GM19372 (cell line): ENCODE measurements around the gene SEPTIN5.
"Not testable (repeated sequence)": the region's sequence is repeated elsewhere in the genome, so short reads cannot be mapped to it uniquely, and the experiment has no call there.

ENCODE experiments used
- ATAC-seq: cut with Tn5 transposase; IDR thresholded peaks from one replicate; pipeline ENCODE4 v1.9.1; 2021; ENCODE audit warnings: mild to moderate bottlenecking, low read depth, moderate library complexity; ENCODE audit not compliant: unreplicated experiment

SEPTIN5 gene

GRCh38 chr22:19718456-19719049 is 4.2 kb downstream of the SEPTIN5 start:
- no peak for ATAC-seq

- ATAC-seq, result no peak
Observed at GRCh38 chr22:19719050-19719482, 4.8 kb downstream of the SEPTIN5 start.

- ATAC-seq, result no peak
Observed at GRCh38 chr22:19719488-19720021, 5.3 kb downstream of the SEPTIN5 start.

- no peak for ATAC-seq
Observed at GRCh38 chr22:19720150-19720827, 6.0 kb downstream of the SEPTIN5 start.

GRCh38 chr22:19720999-19721329 is 6.7 kb downstream of the SEPTIN5 start:
- no peak for ATAC-seq

GRCh38 chr22:19721330-19722177 is 7.3 kb downstream of the SEPTIN5 start:
- no peak for ATAC-seq

- no peak for ATAC-seq
Observed at GRCh38 chr22:19722178-19722981, 8.1 kb downstream of the SEPTIN5 start.

GRCh38 chr22:19722982-19723231 is 8.6 kb downstream of the SEPTIN5 start:
- ATAC-seq, result no peak

GRCh38 chr22:19723232-19723982 is 9.1 kb downstream of the SEPTIN5 start, which contains the start of gene GP1BB:
TSS of gene GP1BB (plus strand) at chr22:19723539. CDS start at chr22:19723570, 31 bp downstream.
- ATAC-seq, result no peak

- no peak for ATAC-seq
Observed at GRCh38 chr22:19723983-19724827, 9.9 kb downstream of the SEPTIN5 start.

- ATAC-seq, result no peak
Observed at GRCh38 chr22:19724927-19725661, 10.8 kb downstream of the SEPTIN5 start.

GRCh38 chr22:19726064-19726788 is 11.9 kb downstream of the SEPTIN5 start:
- ATAC-seq, result not testable (repeated sequence)

GRCh38 chr22:19727310-19728150 is 13.2 kb downstream of the SEPTIN5 start:
- ATAC-seq, result no peak

GRCh38 chr22:19728271-19728670 is 14.0 kb downstream of the SEPTIN5 start:
- ATAC-seq, result no peak

- no peak for ATAC-seq
Observed at GRCh38 chr22:19728836-19729235, 14.5 kb downstream of the SEPTIN5 start.

GRCh38 chr22:19729507-19729906 is 15.2 kb downstream of the SEPTIN5 start:
- ATAC-seq, result no peak

- no peak for ATAC-seq
Observed at GRCh38 chr22:19730198-19730597, 15.9 kb downstream of the SEPTIN5 start.
